Fibroblast of lung (primary cell): ENCODE measurements around the gene NR3C2. TPM values are rescaled to one million over a fixed set of nuclear protein-coding genes. Genes with fewer than 3 reads are reported as not detected.

Experiments
- DNase-seq, 2 donors: peaks; one replicate each; pipeline versions ENCODE4 v3.0.0 to v3.0.0-alpha.2; 2010; ENCODE audit warnings: low read depth in 2 of 2
- H2AFZ ChIP-seq: 2 replicates; pipeline ENCODE4 v1.5.1; 2012; ENCODE audit warnings: low read length, control low read depth, inconsistent platforms
- H3K27ac ChIP-seq: 2 replicates; pipeline ENCODE4 v1.5.1; 2011; ENCODE audit warnings: low read length, control low read depth; ENCODE audit not compliant: insufficient read depth
- H3K27me3 ChIP-seq: 2 replicates; pipeline ENCODE4 v1.5.1; 2011; ENCODE audit warnings: mild to moderate bottlenecking, low read length; ENCODE audit not compliant: control insufficient read depth, insufficient read depth
- H3K36me3 ChIP-seq: 2 replicates; pipeline ENCODE4 v1.5.1; 2011; ENCODE audit warnings: low read length; ENCODE audit not compliant: control insufficient read depth, insufficient read depth
- H3K4me1 ChIP-seq: 2 replicates; pipeline ENCODE4 v1.5.1; 2011; ENCODE audit warnings: low read length; ENCODE audit not compliant: control insufficient read depth, insufficient read depth; ENCODE audit errors: extremely low read depth
- H3K4me2 ChIP-seq: 2 replicates; pipeline ENCODE4 v1.5.1; 2011; ENCODE audit warnings: low read length, control low read depth; ENCODE audit not compliant: insufficient read depth; ENCODE audit errors: extremely low read depth
- H3K4me3 ChIP-seq, 4 experiments: fragments of 200-600 bp in 1 of 4; sonication (generic) in 1 of 4; replicated peaks in 1 of 4; 2 replicates each; pipeline ENCODE4 v1.5.1; 2011 to 2016; ENCODE audit warnings: low read length in 4 of 4, low read depth in 3 of 4, mild to moderate bottlenecking in 3 of 4, control low read depth in 2 of 4, inconsistent platforms in 1 of 4, mixed read lengths in 1 of 4; ENCODE audit not compliant: insufficient read depth in 1 of 4; ENCODE audit errors: control extremely low read depth in 1 of 4
- H3K79me2 ChIP-seq: 2 replicates; pipeline ENCODE4 v1.5.1; 2012; ENCODE audit warnings: mild to moderate bottlenecking, low read length, inconsistent platforms; ENCODE audit not compliant: control insufficient read depth, insufficient read depth
- H3K9ac ChIP-seq: 2 replicates; pipeline ENCODE4 v1.5.1; 2011; ENCODE audit warnings: mild to moderate bottlenecking, low read length, control low read depth; ENCODE audit not compliant: insufficient read depth
- H3K9me3 ChIP-seq: 2 replicates; pipeline ENCODE4 v1.5.1; 2012; ENCODE audit warnings: low read depth, low read length; ENCODE audit not compliant: control insufficient read depth, insufficient read depth
- H4K20me1 ChIP-seq: 2 replicates; pipeline ENCODE4 v1.5.1; 2011; ENCODE audit warnings: low read length; ENCODE audit not compliant: control insufficient read depth, insufficient read depth; ENCODE audit errors: extremely low read depth
- EZH2 ChIP-seq: IDR thresholded peaks from 2 replicates; pipeline ENCODE4 v1.5.1; 2012; ENCODE audit warnings: low read length, control low read depth, mild to moderate bottlenecking; ENCODE audit errors: missing control alignments
- polyA plus RNA-seq, 2 donors: library from polyadenylated mRNA; depleted of rRNA in 1 of 2; stranded (reverse) in 1 of 2; unstranded in 1 of 2; fragments of >200 nt; gene quantifications; 2 replicates each; pipeline ENCODE4 v1.2.1, GENCODE V29; 2011 to 2012; ENCODE audit warnings: missing spikeins in 1 of 2
- total RNA-seq: library from RNA; depleted of rRNA; stranded (reverse); fragments of >200 nt; gene quantifications from 2 replicates; pipeline ENCODE4 v1.2.1, GENCODE V29; 2014
- TF ChIP-seq, protein P1 (sequence below), 2 donors: IDR thresholded peaks in 1 of 2; conservative IDR thresholded peaks in 1 of 2; 1 replicate in 1 of 2; 2 replicates in 1 of 2; pipeline ENCODE4 v1.5.1; 2011 to 2012; ENCODE audit warnings: low read length in 2 of 2, control low read depth in 1 of 2, inconsistent platforms in 1 of 2, low read depth in 1 of 2, mild to moderate bottlenecking in 1 of 2

The NR3C2 gene
- total and polyA plus RNA-seq, 2 donors (not counting 1 experiment from before 2014, with no cell fraction given), result 1.9 to 7.4 TPM

- Histone ChIP-seq H3K9me3 (no peaks in the 10 kb centered on the region), H4K20me1 (no peaks in the 10 kb centered on the region), H3K4me3 (no peak overlapping the region), H2AFZ (no peak overlapping the region), H3K27ac (no peak overlapping the region), H3K27me3 (no peaks in the 10 kb centered on the region), H3K79me2 (no peaks in the 10 kb centered on the region), H3K4me1 (no peaks in the 10 kb centered on the region), H3K4me2 (no peak overlapping the region), H3K9ac (no peak overlapping the region), H3K36me3 (no peaks in the 10 kb centered on the region)
- TF ChIP-seq, protein P1, sequence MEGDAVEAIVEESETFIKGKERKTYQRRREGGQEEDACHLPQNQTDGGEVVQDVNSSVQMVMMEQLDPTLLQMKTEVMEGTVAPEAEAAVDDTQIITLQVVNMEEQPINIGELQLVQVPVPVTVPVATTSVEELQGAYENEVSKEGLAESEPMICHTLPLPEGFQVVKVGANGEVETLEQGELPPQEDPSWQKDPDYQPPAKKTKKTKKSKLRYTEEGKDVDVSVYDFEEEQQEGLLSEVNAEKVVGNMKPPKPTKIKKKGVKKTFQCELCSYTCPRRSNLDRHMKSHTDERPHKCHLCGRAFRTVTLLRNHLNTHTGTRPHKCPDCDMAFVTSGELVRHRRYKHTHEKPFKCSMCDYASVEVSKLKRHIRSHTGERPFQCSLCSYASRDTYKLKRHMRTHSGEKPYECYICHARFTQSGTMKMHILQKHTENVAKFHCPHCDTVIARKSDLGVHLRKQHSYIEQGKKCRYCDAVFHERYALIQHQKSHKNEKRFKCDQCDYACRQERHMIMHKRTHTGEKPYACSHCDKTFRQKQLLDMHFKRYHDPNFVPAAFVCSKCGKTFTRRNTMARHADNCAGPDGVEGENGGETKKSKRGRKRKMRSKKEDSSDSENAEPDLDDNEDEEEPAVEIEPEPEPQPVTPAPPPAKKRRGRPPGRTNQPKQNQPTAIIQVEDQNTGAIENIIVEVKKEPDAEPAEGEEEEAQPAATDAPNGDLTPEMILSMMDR (conservative IDR thresholded peaks at IDR 0.05 in 1 of 2, IDR thresholded peaks at IDR 0.05 in 1 of 2; ENCODE audit: low read depth in 1 of 2, low read length in 2 of 2), result no peak
- TF ChIP-seq EZH2, result no peak
- DNase-seq, result no peak
Measured at GRCh38 chr4:148354186-148354585, 88.0 kb downstream of the NR3C2 start.

DNA sequence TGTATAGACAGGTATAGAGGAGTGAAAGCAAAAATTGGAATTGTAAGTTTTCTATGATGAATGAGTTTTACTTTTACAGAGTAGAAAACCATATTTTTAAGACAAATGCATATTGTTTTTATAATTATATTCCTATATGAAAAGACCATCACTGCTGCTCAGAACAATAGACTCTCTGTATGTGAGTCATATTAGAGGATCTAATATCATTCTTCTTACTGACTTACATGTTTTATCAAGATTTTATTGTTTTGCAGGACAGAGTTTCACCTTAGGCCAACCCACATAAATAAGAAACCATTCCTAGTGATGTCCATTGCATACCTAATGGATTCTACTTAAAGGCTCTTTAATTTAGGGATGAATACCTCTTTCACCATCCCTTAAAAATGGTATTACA lies 88.6 kb downstream of the NR3C2 start:
- Histone ChIP-seq H3K9ac (no peak overlapping the region), H2AFZ (no peak overlapping the region), H3K27ac (no peak overlapping the region), H4K20me1 (no peaks in the 10 kb centered on the region), H3K4me1 (no peaks in the 10 kb centered on the region), H3K4me3 (no peak overlapping the region), H3K36me3 (no peaks in the 10 kb centered on the region), H3K9me3 (no peaks in the 10 kb centered on the region), H3K79me2 (no peaks in the 10 kb centered on the region), H3K4me2 (no peak overlapping the region), H3K27me3 (no peaks in the 10 kb centered on the region)
- TF ChIP-seq EZH2, result no peak
- TF ChIP-seq, protein P1 (conservative IDR thresholded peaks at IDR 0.05 in 1 of 2, IDR thresholded peaks at IDR 0.05 in 1 of 2; ENCODE audit: low read depth in 1 of 2, low read length in 2 of 2), result no peak
- DNase-seq, result no peak

- Histone ChIP-seq H4K20me1 (no peaks in the 10 kb centered on the region), H3K27me3 (no peaks in the 10 kb centered on the region), H3K79me2 (no peaks in the 10 kb centered on the region), H2AFZ (no peak overlapping the region), H3K4me1 (no peaks in the 10 kb centered on the region), H3K9me3 (no peaks in the 10 kb centered on the region), H3K27ac (no peak overlapping the region), H3K36me3 (no peaks in the 10 kb centered on the region), H3K4me2 (no peak overlapping the region), H3K9ac (no peak overlapping the region), H3K4me3 (no peak overlapping the region)
- TF ChIP-seq, protein P1 (conservative IDR thresholded peaks at IDR 0.05 in 1 of 2, IDR thresholded peaks at IDR 0.05 in 1 of 2; ENCODE audit: low read depth in 1 of 2, low read length in 2 of 2), result no peak
- TF ChIP-seq EZH2, result no peak
- no peak for DNase-seq
Measured at GRCh38 chr4:148349153-148349552, 93.1 kb downstream of the NR3C2 start.
